Fibroblast of gingiva (primary cell): Measurements from ENCODE around the gene PRKAG1.

Experiments
- DNase-seq: peaks from one replicate; pipeline ENCODE4 v3.0.0-alpha.2; 2011; ENCODE audit warnings: low read depth

PRKAG1 gene

GRCh38 chr12:49031573-49032161 lies 13.1 kb upstream of the PRKAG1 start:
- DNase-seq = no peak

DNA sequence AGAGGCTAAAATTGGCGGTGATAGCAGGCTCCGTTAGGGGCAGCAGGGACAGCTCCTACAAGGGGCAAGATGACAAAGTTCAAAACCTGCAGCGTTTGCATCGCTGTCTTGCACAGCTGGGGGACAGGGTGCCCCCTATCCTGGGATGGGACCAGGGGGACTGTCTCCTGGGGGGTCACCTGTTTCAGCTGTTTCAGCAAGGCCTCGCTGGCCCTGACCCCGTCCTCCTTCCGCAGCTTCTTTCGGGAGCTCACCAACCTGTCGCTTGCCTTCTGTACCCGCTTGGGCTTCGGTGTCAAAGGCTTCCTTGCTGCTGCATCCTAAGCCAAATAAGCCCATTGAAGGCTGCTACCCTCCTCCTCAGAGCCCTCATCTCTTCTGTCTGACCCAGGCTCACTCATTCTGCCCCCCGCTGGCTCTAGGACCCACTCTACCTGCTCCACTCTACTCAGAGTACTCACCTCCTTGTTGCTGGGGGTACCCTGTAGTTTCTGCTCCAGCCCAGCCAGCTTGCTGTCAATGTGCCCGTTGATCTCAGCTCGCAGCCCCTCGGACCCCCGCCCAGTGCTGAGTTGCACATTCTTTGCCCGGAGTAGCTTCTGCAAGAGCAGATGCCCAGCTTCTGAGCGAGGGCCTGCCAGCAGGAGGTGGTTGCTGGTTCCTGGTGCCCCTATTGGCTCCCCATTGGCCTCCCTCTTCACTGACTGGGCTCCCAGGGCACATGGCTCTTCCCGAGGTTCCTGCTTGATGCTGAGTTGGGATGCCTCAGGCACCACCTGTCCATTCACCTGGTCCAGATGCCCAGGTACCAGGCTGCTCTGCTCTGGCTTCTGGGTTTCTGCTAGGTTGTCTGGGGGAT lies 12.4 kb upstream of the PRKAG1 start:
- no peak for DNase-seq

GRCh38 chr12:49030119-49030518 lies 11.5 kb upstream of the PRKAG1 start:
- DNase-seq = no peak

GRCh38 chr12:49028666-49029275 lies 10.2 kb upstream of the PRKAG1 start:
- DNase-seq = no peak

- no peak for DNase-seq
Observed at GRCh38 chr12:49027846-49028555, 9.4 kb upstream of the PRKAG1 start.

GRCh38 chr12:49026678-49027480 lies 8.3 kb upstream of the PRKAG1 start:
- DNase-seq = no peak

GRCh38 chr12:49026101-49026500 lies 7.5 kb upstream of the PRKAG1 start:
- DNase-seq = no peak

- DNase-seq = no peak
Observed at GRCh38 chr12:49025463-49025862, 6.9 kb upstream of the PRKAG1 start.

DNA sequence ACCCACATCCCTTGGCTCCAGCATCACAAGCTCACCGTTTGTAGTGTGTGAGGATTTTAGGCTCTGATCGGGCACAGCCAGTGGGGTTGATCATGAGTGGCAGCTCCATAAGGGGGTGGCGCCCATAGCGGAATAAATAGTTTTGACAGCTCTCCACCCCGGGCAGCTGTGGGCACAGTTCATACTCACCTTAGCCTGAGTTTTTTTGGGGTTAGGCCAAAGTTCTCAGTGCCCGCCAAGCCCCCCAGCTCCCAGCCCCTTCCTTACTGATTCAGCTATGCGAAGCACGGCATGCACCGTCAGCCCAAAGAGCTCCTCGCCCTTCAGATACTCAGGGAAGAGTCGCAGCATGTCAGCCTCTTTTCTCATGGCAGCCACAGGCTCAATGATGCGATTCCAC lies 6.0 kb upstream of the PRKAG1 start:
- no peak for DNase-seq

DNA sequence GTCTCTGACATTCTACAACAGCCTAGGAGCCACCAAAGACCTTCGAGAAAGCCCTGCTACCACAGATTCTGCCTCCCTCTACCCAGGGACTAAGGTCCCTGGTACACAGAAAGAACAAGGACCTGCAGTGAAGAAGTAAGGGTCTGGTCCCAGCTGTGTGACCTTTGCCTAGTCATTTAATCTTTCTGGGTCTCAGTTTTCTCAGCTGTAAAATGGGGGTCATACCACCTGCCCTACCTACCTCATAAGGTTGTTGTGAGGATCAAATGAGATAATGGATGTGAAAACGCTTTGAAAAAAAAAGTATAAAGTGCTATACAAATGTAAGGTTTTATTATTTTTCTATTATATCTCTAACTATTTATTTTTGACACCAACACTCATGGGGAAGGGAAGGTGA lies 5.2 kb upstream of the PRKAG1 start:
- no peak for DNase-seq

GRCh38 chr12:49022558-49023178 lies 4.1 kb upstream of the PRKAG1 start:
- no peak for DNase-seq

DNA sequence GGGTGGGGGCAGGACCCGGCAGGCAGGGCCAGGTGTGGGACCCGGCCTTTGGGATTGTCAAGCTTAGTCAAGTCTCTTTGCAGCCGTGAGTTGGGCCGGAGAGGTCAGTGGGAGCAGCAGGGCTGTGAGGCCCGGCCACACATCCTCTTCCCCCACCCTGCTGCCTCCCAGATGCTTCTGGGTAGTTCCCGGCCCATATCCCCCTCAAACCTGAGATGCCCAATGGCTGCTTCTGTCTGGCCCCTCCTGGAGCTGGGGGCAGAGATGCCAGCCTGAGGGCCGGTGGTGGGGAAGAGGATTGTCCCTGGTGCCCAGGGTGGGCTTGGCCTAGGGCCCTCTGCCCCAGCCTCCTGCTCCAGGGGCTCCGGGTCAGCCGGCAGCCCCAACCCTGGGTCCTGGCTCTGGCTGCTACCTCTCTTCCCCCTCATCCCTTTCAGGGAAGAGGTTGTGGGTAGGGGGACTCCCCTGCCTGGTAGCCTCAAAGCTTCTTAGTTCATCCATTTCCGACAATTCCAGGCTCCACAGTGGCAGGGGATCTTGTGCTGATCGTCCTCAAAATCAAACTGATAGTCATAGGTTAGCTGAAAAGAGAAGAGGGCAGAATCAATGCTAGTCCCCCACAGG lies 2.8 kb upstream of the PRKAG1 start:
- DNase-seq = no peak

DNA sequence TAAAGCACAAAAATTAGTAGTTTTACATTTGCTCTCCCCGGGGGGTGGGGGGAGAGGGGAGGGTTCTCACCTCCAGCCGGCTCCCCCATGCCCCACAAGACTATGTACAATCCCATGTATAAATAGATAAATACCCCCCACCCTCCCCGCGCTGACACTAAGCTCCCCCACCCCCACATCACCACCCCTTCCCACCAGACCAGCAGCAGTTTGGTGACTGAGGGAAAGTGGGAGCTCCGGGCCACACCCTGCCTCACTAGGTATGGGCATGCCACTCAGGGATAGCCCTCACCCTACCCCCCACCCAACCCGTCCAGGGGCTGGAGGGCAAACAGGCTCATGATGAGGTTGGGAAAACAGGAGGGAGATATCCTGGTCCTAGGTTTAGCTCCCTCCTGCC lies 1.9 kb upstream of the PRKAG1 start:
- no peak for DNase-seq

DNA sequence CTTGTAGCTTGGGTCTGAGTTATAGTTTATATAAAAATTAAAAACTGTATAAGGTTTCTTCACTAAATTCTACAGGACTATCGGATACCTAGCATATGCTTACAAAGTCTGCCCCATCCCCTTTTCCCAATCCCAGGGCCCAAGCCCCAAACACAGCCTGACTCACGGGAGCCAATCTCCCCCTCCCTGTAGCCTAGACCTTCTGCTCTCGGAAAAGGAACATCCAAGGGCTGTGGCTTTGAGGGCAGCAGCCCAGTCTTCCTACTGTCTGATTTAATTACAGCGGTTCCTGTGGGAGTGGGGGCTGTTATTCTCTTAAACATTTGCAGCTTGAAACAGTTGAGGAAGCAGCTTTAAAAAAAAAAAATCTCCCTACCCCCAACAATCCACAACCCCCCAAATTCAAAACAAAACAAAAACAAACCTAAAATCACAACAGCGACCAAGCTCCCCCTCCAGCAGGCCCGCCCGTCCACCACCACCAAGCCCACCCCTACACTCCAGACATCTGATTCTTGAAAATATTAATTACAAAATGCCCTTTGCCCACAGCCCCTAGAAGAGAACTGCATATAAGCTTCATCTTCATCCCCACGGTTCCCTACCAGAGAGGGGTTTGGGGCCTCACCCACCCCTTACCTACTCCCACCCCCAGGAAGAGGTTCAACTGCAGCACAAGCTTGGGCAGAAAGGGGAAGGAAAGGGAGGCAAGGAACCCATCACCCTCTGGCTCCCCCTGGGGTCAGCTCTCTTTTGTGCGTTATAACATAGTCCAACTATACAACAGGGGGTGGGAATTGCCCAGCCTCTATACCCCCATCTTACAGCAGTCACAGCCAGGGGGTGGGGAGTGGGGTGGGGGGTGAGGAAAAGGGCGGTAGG lies 1.1 kb upstream of the PRKAG1 start:
- peak; percentile 16 for DNase-seq

DNA sequence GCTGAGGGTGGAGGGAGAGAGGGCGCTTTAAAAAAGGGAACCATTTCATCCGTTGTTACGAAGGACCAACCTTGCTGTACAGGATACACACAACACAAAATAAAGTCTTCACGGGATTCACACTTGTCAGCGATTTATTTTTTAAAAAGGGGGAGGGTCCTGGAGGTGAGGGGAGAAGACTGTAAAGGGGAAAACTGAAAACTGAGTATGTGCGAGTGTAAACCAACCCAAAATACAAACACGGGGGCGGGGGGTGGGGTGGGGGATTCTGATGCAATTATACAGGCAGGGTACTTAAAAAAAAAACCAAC lies 499 bp upstream of the PRKAG1 start:
- DNase-seq = no peak

GRCh38 chr12:49017891-49018260 lies 700 bp downstream of the PRKAG1 start:
- peak; percentile 60 for DNase-seq

GRCh38 chr12:49015196-49015595 lies 3.4 kb downstream of the PRKAG1 start:
- no peak for DNase-seq

GRCh38 chr12:49014547-49014946 lies 4.0 kb downstream of the PRKAG1 start:
- peak; percentile 34 for DNase-seq

DNA sequence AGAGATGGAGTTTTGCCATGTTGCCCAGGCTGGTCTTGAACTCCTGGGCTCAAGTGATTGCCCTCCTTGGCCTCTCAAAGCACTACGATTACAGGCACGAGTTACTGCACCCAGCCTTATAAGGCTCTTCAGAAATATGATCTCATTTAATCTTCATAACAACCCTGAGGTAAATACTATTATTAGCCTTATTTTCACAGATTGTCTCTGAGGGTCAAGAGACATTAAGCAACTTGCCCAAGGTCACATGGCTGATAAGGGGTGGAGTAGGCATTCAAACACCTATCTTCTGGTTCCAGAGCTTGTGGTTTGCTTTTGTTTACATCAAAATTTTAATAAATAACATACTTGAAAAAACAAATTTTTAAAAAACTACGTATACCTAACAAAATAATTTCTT lies 5.1 kb downstream of the PRKAG1 start:
- DNase-seq = no peak

DNA sequence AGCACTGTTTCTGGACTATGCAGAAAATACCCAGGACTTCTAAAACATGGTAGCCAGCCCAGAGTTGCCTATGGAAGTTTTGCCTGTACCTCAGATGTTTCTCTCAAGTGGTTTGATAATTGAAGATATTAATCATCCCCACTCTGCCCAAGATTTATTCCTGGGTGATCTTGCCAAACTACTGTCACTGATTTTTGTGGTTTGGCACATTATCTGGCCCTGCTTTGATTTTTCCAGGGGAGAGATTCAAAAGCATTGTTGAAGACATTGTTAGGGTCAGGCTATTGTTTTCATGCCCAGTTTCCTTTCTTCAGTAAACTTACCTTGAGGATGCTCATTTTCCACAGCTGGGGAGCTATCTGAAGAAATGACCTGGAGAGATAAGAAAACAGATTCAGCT lies 5.8 kb downstream of the PRKAG1 start:
- no peak for DNase-seq
